DOHH2 (cell line): ENCODE results near the gene NFIX.

Source experiments
- H3F3A ChIP-seq: fragments of 200-600 bp; sonication (generic), shearing (Covaris generic); 2 replicates; pipeline ENCODE4 v1.6.0; 2016; ENCODE audit warnings: antibody characterized with exemption, mild to moderate bottlenecking; ENCODE audit not compliant: control insufficient read depth, insufficient read depth
- H3K27ac ChIP-seq: fragments of 200-600 bp; sonication (generic); 2 replicates; pipeline ENCODE4 v1.5.1; 2014; ENCODE audit warnings: low read depth, mild to moderate bottlenecking, low read length, moderate library complexity
- H3K27me3 ChIP-seq: fragments of 200-600 bp; sonication (generic); 2 replicates; pipeline ENCODE4 v1.6.1; 2014; ENCODE audit warnings: mild to moderate bottlenecking, low read length, mixed read lengths; ENCODE audit not compliant: control insufficient read depth
- H3K36me3 ChIP-seq: fragments of 200-600 bp; sonication (generic); 2 replicates; pipeline ENCODE4 v1.6.1; 2014; ENCODE audit warnings: mild to moderate bottlenecking, low read length, moderate library complexity, mixed read lengths; ENCODE audit not compliant: control insufficient read depth
- H3K4me1 ChIP-seq: fragments of 200-600 bp; sonication (generic); 2 replicates; pipeline ENCODE4 v1.6.1; 2014; ENCODE audit warnings: mild to moderate bottlenecking, low read length, mixed read lengths; ENCODE audit not compliant: control insufficient read depth
- H3K4me2 ChIP-seq: fragments of 200-600 bp; sonication (generic); 2 replicates; pipeline ENCODE4 v1.6.0; 2014; ENCODE audit warnings: mild to moderate bottlenecking, low read length, moderate library complexity
- H3K4me3 ChIP-seq: fragments of 200-600 bp; sonication (generic); 2 replicates; pipeline ENCODE4 v1.5.1; 2014; ENCODE audit warnings: mild to moderate bottlenecking, low read length, mixed read lengths
- H3K79me2 ChIP-seq: fragments of 200-600 bp; sonication (generic); 2 replicates; pipeline ENCODE4 v1.6.1; 2014; ENCODE audit warnings: mild to moderate bottlenecking, low read length, mixed read lengths; ENCODE audit not compliant: control insufficient read depth
- H3K9me2 ChIP-seq: fragments of 200-600 bp; sonication (generic); replicated peaks from 2 replicates; pipeline ENCODE4 v1.6.1; 2014; ENCODE audit warnings: mild to moderate bottlenecking, low read length, mixed read lengths; ENCODE audit not compliant: control insufficient read depth
- H3K9me3 ChIP-seq: fragments of 200-600 bp; sonication (generic); 2 replicates; pipeline ENCODE4 v1.6.1; 2014; ENCODE audit warnings: antibody characterized with exemption, low read length, mixed read lengths; ENCODE audit not compliant: control insufficient read depth, insufficient read depth
- H4K20me1 ChIP-seq: fragments of 200-600 bp; sonication (generic); 2 replicates; pipeline ENCODE4 v1.6.0; 2014; ENCODE audit warnings: low read depth, mild to moderate bottlenecking, antibody characterized with exemption, low read length, moderate library complexity; ENCODE audit not compliant: control insufficient read depth, insufficient read depth
- EZH2phosphoT487 ChIP-seq: fragments of 200-600 bp; sonication (generic); IDR thresholded peaks from 2 replicates; pipeline ENCODE4 v1.6.1; 2017; ENCODE audit warnings: borderline replicate concordance, mild to moderate bottlenecking, antibody characterized with exemption, low read length, moderate library complexity, mixed read lengths
- TF ChIP-seq, protein P1 (sequence below): fragments of 200-600 bp; sonication (generic); IDR thresholded peaks from one replicate; pipeline ENCODE4 v1.5.1; 2014; ENCODE audit warnings: antibody characterized with exemption, mild to moderate bottlenecking, low read depth, low read length; ENCODE audit not compliant: poor library complexity, severe bottlenecking

Gene NFIX

DNA sequence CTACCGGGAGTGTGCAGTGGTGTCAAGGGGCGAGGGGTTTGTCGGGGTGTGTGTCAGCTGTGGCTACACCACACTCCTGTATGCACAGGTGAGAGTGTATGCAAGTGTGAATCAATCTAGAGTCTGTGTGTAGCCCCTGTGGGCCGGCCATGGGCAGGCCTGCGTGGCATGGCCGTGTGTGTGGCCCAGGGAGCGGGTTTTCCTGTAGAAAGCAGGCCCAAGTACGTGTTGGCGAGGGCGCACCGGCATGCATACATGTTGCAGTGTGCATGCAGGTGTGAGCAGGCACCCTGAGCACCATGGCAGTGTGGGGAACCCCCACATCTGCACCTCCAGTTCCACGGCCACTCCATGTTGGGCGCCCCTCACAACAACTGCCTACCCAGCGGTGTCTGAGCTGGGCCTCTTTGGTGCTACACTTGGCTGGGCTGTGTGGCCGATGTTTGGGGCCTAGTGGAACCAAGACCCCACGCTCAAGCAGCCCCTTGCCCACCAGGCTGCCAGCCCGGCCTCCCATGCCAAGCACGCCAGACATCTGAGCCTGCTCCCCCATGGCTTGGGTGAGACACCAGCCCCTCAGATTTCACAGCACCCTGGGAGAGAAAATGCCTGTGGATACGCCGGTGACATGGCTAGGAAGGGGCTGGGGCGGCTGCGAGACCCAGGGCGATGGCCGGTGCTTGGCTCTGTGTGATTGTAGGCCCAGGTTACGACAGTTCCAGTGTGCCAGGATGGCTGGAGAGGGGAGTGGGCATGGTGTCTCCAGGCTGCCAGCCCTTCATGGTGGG lies 2.1 kb downstream of the NFIX start:
- H3K27ac ChIP-seq: no peak overlapping the region
- no peaks in the 10 kb centered on the region for H3K4me1 ChIP-seq

DNA sequence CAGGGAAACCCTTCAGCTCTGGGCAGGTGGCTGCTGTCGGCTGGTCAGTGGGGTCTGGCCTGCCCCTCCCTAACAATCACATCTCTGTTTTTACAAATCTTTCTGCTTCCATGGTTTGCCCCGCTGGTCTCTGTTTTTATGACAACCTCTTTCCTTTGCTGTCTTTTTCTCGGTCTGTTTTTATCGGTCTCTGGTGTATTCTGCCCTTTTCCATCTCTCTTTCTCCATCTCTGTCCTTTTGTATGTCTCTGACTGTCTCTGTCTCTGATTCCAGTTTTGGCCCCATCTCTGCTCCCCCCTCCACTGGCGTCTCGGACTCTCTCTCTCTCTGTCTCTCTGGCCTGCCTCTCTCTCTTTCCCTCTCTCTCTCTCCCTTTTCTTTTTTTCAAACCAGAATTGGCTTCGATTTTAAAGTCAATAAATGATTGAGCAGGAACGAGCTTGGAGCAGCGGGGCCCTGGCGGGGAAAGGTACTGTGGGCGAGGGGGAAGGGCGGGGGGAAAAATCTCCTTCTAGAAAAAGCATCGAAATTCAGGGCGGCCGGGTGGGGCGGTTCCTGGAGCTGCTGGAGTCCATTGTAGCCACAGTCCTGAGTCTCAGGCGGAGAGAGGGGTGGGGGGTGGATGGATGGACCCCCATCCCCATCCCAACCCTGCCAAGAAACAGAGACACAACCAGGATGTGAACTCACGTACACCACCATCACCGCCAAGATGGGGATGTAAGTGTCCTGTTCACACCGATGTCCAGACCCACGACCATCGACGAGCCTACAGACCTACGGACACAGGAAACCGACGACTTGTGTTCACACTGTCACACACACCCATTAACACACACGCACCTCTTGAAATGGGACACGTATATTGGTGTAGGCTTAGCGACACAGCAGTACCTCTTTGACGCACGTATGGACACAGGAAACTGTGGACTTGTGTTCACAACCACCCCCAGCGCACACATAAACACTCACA lies 3.0 kb downstream of the NFIX start:
- Histone ChIP-seq H3K4me1 (no peaks in the 10 kb centered on the region), H3F3A (no peaks in the 10 kb centered on the region), H3K36me3 (no peaks in the 10 kb centered on the region), H3K9me2 (no peaks in the 10 kb centered on the region), H4K20me1 (no peaks in the 10 kb centered on the region), H3K9me3 (no peaks in the 10 kb centered on the region), H3K4me3 (no peak overlapping the region), H3K27ac (no peak overlapping the region), H3K79me2 (no peaks in the 10 kb centered on the region), H3K4me2 (no peak overlapping the region), H3K27me3 (peaks cover 22% of the 10 kb centered on the region)
- TF ChIP-seq EZH2phosphoT487: no peak
- TF ChIP-seq, protein P1, sequence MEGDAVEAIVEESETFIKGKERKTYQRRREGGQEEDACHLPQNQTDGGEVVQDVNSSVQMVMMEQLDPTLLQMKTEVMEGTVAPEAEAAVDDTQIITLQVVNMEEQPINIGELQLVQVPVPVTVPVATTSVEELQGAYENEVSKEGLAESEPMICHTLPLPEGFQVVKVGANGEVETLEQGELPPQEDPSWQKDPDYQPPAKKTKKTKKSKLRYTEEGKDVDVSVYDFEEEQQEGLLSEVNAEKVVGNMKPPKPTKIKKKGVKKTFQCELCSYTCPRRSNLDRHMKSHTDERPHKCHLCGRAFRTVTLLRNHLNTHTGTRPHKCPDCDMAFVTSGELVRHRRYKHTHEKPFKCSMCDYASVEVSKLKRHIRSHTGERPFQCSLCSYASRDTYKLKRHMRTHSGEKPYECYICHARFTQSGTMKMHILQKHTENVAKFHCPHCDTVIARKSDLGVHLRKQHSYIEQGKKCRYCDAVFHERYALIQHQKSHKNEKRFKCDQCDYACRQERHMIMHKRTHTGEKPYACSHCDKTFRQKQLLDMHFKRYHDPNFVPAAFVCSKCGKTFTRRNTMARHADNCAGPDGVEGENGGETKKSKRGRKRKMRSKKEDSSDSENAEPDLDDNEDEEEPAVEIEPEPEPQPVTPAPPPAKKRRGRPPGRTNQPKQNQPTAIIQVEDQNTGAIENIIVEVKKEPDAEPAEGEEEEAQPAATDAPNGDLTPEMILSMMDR: no peak

More for the DNA sequence above, 2.1 kb downstream of the NFIX start:
- H3K4me2 ChIP-seq: no peak overlapping the region
- no peak overlapping the region for H3K4me3 ChIP-seq
- H3K36me3 ChIP-seq: no peaks in the 10 kb centered on the region
- H4K20me1 ChIP-seq: no peaks in the 10 kb centered on the region
- TF ChIP-seq, protein P1: no peak
- no peak for TF ChIP-seq EZH2phosphoT487
- H3K79me2 ChIP-seq: no peaks in the 10 kb centered on the region
- H3K27me3 ChIP-seq: peaks cover 22% of the 10 kb centered on the region
- H3F3A ChIP-seq: no peaks in the 10 kb centered on the region
- H3K9me3 ChIP-seq: no peaks in the 10 kb centered on the region
- H3K9me2 ChIP-seq: no peaks in the 10 kb centered on the region

DNA sequence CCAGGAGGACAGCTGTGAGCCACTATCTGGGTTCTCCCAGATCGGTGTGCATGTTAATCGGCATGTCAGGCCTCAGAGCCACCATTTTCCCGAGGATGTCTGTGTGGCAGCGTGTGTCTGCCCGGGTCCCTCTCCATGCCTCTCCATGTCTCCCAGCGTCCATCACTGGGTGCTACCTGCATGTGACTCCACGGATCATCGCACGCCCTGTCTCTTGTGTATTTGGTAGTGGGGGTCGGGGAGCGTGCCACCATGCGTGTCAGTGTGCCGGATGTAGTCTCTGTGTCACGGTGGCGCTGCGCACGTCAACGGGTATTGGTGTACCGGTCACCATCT lies 5.9 kb downstream of the NFIX start:
- no peaks in the 10 kb centered on the region for H3K9me3 ChIP-seq
- H4K20me1 ChIP-seq: no peaks in the 10 kb centered on the region
- no peaks in the 10 kb centered on the region for H3K4me1 ChIP-seq
- no peak overlapping the region for H3K4me3 ChIP-seq
- peaks cover 2% of the 10 kb centered on the region for H3K27me3 ChIP-seq
- no peaks in the 10 kb centered on the region for H3K36me3 ChIP-seq
- H3K27ac ChIP-seq: no peak overlapping the region
- H3F3A ChIP-seq: no peaks in the 10 kb centered on the region
- H3K79me2 ChIP-seq: no peaks in the 10 kb centered on the region
- TF ChIP-seq, protein P1: no peak
- TF ChIP-seq EZH2phosphoT487: no peak
- no peaks in the 10 kb centered on the region for H3K9me2 ChIP-seq
- H3K4me2 ChIP-seq: no peak overlapping the region
